ENCODE results near the gene ACSF2.

GRCh38 chr17:50397919-50398285 is 28.1 kb upstream of the ACSF2 start:
- no peak for TF ChIP-seq GATA3 (IDR thresholded peaks at IDR 0.05; ENCODE audit: low read depth, low read length)
- no peak for TF ChIP-seq GATA2 (IDR thresholded peaks at IDR 0.05; ENCODE audit: low read depth, low read length)
